GM06990 (cell line): Measurements from ENCODE around the gene IQSEC3.

ENCODE experiments used
- DNase-seq: peaks from one replicate; pipeline ENCODE4 v3.0.0-alpha.2; 2011; ENCODE audit not compliant: insufficient read length; ENCODE audit errors: extremely low read depth
- H3K27me3 ChIP-seq: replicated peaks from 2 replicates; pipeline ENCODE4 v1.6.0; 2011; ENCODE audit warnings: low read length; ENCODE audit not compliant: control insufficient read depth, insufficient read depth
- H3K36me3 ChIP-seq: 2 replicates; pipeline ENCODE4 v1.5.1; 2011; ENCODE audit warnings: low read length; ENCODE audit not compliant: control insufficient read depth, insufficient read depth
- H3K4me3 ChIP-seq: replicated peaks from 2 replicates; pipeline ENCODE4 v1.5.1; 2011; ENCODE audit warnings: low read depth, mild to moderate bottlenecking, control low read depth, low read length
- TF ChIP-seq, protein P1 (sequence below): IDR thresholded peaks from 2 replicates; pipeline ENCODE4 v1.5.1; 2011; ENCODE audit warnings: low read length, control low read depth, mild to moderate bottlenecking, inconsistent platforms; ENCODE audit not compliant: insufficient read depth, poor library complexity, severe bottlenecking

IQSEC3 gene

DNA sequence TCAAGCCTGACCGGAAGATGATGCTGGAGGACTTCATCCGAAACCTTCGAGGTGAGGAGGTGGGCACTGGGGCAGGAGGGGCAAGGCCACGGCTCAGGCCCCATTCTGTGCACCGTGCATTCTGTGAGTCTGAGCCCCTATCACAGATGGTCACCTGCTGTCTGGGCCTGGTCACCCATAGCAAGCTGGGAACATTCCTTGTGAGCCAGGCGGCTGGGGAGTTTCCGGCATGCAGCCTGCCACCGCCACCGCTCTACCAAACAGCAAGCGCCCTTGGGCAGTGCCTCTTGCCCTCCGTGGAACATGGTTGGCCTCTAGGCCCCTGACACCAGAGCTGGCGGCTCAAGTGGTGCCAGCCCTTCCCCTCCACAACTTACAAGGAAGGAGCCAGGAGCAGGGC is 91.1 kb downstream of the IQSEC3 start:
- TF ChIP-seq, protein P1, sequence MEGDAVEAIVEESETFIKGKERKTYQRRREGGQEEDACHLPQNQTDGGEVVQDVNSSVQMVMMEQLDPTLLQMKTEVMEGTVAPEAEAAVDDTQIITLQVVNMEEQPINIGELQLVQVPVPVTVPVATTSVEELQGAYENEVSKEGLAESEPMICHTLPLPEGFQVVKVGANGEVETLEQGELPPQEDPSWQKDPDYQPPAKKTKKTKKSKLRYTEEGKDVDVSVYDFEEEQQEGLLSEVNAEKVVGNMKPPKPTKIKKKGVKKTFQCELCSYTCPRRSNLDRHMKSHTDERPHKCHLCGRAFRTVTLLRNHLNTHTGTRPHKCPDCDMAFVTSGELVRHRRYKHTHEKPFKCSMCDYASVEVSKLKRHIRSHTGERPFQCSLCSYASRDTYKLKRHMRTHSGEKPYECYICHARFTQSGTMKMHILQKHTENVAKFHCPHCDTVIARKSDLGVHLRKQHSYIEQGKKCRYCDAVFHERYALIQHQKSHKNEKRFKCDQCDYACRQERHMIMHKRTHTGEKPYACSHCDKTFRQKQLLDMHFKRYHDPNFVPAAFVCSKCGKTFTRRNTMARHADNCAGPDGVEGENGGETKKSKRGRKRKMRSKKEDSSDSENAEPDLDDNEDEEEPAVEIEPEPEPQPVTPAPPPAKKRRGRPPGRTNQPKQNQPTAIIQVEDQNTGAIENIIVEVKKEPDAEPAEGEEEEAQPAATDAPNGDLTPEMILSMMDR: no peak
- H3K36me3 ChIP-seq: no peaks in the 10 kb centered on the region
- H3K4me3 ChIP-seq: no peak overlapping the region
- no peak for DNase-seq
- H3K27me3 ChIP-seq: no peaks in the 10 kb centered on the region

DNA sequence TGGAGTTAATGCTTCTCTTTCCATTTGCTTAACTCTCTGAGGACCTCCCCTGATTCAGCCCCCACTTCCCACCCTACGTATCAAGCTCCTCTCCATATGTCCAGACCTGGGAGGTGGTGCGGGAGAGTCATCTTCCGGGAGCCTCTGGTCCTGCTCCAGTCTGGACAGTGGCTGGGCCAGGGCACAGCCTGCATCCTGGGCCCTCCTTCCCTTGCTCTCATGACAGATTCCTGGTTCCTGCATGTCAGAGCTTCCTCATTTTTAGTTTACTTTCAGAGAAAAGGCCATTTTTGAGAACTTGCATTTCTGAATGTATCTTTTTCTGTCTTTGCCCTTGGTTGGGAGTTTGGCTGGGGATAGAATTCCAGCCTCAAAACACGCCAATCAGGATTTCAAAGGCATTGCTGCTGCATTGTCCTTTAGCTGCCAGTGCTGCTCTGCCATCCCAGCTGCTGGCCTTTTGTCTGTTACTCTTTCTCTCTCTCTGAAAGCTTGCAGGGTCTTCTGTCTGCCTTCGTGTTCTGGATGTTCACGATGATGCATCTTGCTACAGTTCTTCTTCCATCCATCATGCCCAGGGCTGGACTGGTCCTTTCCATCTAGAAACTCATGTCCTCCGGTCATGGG is 92.7 kb downstream of the IQSEC3 start:
- H3K36me3 ChIP-seq: no peaks in the 10 kb centered on the region
- DNase-seq: no peak

DNA sequence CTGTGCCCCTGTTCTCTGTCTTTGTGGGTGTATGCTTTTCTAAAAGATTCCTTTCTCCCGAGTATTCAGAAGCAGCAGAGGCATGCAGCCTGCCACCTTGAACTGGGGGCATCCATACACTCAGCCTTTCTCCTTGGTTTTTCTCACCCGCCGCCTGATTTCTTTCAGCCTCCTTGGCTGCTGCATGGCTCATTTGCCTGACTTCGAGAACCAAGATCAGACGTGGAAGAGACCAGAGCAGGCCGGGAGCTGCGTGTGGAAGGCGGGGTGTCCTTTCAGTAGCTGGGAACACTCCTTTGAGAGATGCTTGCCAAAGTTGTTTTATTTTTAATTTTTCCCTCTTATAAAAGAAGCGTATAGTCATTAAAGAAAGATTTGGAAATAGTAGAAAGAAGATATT is 94.3 kb downstream of the IQSEC3 start:
- TF ChIP-seq, protein P1: no peak
- no peak for DNase-seq
- H3K4me3 ChIP-seq: no peak overlapping the region
- H3K36me3 ChIP-seq: no peaks in the 10 kb centered on the region
- H3K27me3 ChIP-seq: no peaks in the 10 kb centered on the region; the same call in 1 of the 2 replicates

More for the DNA sequence above, 92.7 kb downstream of the IQSEC3 start:
- Histone ChIP-seq H3K27me3 (no peaks in the 10 kb centered on the region; the same call in 1 of the 2 replicates), H3K4me3 (no peak overlapping the region)
- TF ChIP-seq, protein P1: no peak

DNA sequence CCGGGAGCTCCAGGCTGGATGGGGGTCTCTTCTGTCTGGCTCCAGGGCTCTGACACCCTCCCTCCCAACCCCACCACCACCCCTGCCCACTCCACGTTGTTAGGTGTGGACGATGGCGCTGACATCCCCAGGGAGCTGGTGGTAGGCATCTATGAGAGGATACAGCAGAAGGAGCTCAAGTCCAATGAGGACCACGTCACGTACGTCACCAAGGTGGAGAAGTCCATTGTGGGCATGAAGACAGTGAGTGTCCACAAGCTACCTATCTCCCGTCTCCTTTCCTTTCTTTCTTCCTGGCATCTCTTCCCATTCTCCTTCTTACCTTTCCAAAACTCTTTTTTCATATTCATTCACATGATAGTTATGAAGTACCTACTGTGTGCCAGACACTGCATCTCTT is 95.3 kb downstream of the IQSEC3 start:
- Histone ChIP-seq H3K36me3 (no peaks in the 10 kb centered on the region), H3K4me3 (no peak overlapping the region), H3K27me3 (no peaks in the 10 kb centered on the region; the same call in 1 of the 2 replicates)
- TF ChIP-seq, protein P1: no peak
- DNase-seq: no peak

DNA sequence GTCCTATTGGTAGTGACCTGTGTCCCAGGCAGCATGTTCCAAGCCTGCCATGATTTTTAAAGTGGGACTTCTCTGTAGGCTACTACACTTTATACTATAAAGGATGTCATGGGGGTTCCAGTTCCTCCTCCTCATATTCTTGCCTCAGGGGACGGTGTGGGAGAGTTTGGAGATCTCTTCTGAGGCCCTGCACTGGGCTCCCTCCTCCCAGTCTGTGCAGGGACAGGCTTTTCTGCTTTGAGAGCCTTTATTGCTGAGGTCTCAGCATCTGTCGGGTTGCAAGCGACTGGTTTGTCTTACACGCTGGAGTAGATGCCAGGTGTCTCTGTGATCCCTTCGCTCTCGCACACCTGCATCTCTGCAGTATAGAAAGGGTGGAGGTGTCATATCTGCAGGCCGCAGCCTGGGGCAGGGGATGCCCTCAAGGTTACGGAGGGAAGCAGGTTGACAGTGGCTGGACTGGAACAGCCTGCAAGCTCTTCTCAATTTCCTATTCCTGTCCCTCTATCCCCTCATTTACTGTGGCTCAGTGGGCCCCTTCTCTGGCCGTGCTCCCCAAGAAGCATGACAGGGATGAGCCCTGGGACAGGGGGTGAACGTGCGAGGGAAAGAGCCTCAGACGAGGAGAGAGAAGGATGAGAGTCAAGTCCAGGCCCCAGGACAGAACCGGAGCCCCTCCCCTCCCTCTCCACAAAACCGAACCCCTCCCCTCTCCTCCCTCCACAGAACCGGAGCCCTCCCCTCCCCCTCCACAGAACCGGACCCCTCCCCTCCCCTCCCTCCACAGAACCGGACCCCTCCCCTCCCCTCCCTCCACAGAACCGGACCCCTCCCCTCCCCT is 96.1 kb downstream of the IQSEC3 start:
- no peak overlapping the region for H3K4me3 ChIP-seq
- H3K36me3 ChIP-seq: no peaks in the 10 kb centered on the region
- DNase-seq: no peak
- no peaks in the 10 kb centered on the region; the same call in 1 of the 2 replicates for H3K27me3 ChIP-seq
- TF ChIP-seq, protein P1: no peak
